Tibial artery (tissue), 4 donors: ENCODE measurements around the gene GRIN2C.

ENCODE experiments used
- DNase-seq, 2 donors: peaks; one replicate each; pipeline ENCODE4 v3.0.0-alpha.2; 2019
- H3K27ac ChIP-seq, 2 donors: fragments of 200-600 bp; sonication (generic) in 1 of 2; 1 replicate in 1 of 2; 2 replicates in 1 of 2; pipeline ENCODE4 v1.5.1; 2018 to 2019; ENCODE audit warnings: mild to moderate bottlenecking in 1 of 2
- H3K27me3 ChIP-seq, 2 donors: fragments of 200-600 bp; sonication (generic) in 1 of 2; one replicate each; pipeline versions ENCODE4 v1.5.1 to v1.6.0; 2016 to 2019
- H3K36me3 ChIP-seq, 3 donors: fragments of 200-600 bp; sonication (generic) in 2 of 3; one replicate each; pipeline ENCODE4 v1.5.1; 2016 to 2019; ENCODE audit warnings: mild to moderate bottlenecking in 2 of 3
- H3K4me1 ChIP-seq, 4 donors: fragments of 200-600 bp; sonication (generic) in 2 of 4; 1 replicate in 3 of 4; 2 replicates in 1 of 4; pipeline ENCODE4 v1.5.1; 2016 to 2019
- H3K4me3 ChIP-seq, 2 donors: fragments of 200-600 bp; sonication (generic) in 1 of 2; 1 replicate in 1 of 2; 2 replicates in 1 of 2; pipeline ENCODE4 v1.5.1; 2018 to 2019; ENCODE audit warnings: mild to moderate bottlenecking in 2 of 2
- H3K9me3 ChIP-seq, 3 donors: fragments of 200-600 bp; sonication (generic) in 1 of 3; one replicate each; pipeline ENCODE4 v1.5.1; 2016 to 2019
- CTCF ChIP-seq, 2 experiments: fragments of 200-600 bp in 1 of 2; fragments of 450-650 bp in 1 of 2; IDR thresholded peaks; one replicate each; pipeline ENCODE4 v1.5.1; 2017 to 2019; ENCODE audit warnings: antibody characterized with exemption in 2 of 2, mild to moderate bottlenecking in 1 of 2, moderate library complexity in 1 of 2
- intact Hi-C: fragments of 100-400 bp; cut with DNase I; formaldehyde crosslinking; loops from one replicate; pipeline ENCODE4 v1.15.0; 2023; ENCODE audit warnings: low total_unique reads

GRIN2C gene

GRCh38 chr17:74803388-74803930 is 56.2 kb downstream of the GRIN2C start:
- no peak overlapping the region for H3K27ac ChIP-seq
- TF ChIP-seq CTCF (IDR thresholded peaks at IDR 0.05): no peak
- H3K27me3 ChIP-seq: no peaks in the 10 kb centered on the region
- peaks cover 6 to 74% (median 33%) of the 10 kb centered on the region in 3 donors for H3K36me3 ChIP-seq
- no peaks in the 10 kb centered on the region for H3K9me3 ChIP-seq
- intact Hi-C loops: no loop called here
- DNase-seq: no peak
- no peaks in the 10 kb centered on the region for H3K4me1 ChIP-seq
- no peak overlapping the region for H3K4me3 ChIP-seq

- H3K4me1 ChIP-seq: no peaks in the 10 kb centered on the region
- intact Hi-C loops: no loop called here
- H3K36me3 ChIP-seq: peaks cover 20 to 77% (median 44%) of the 10 kb centered on the region in 3 donors
- TF ChIP-seq CTCF (IDR thresholded peaks at IDR 0.05): no peak
- no peaks in the 10 kb centered on the region for H3K27me3 ChIP-seq
- H3K9me3 ChIP-seq: no peaks in the 10 kb centered on the region
- no peak overlapping the region for H3K27ac ChIP-seq
- no peak for DNase-seq
- no peak overlapping the region for H3K4me3 ChIP-seq
Observed at GRCh38 chr17:74801896-74802295, 57.8 kb downstream of the GRIN2C start.

- intact Hi-C loops: no loop called here
- Histone ChIP-seq H3K4me1 (no peaks in the 10 kb centered on the region), H3K4me3 (no peak overlapping the region), H3K36me3 (peaks cover 23 to 84% (median 57%) of the 10 kb centered on the region in 3 donors), H3K27me3 (no peaks in the 10 kb centered on the region), H3K27ac (no peak overlapping the region), H3K9me3 (no peaks in the 10 kb centered on the region)
- no peak for DNase-seq
- TF ChIP-seq CTCF (IDR thresholded peaks at IDR 0.05): no peak
Observed at GRCh38 chr17:74800531-74800930, 59.2 kb downstream of the GRIN2C start.

- no peak for DNase-seq
- intact Hi-C loops: no loop called here
- H3K4me3 ChIP-seq: no peak overlapping the region
- H3K36me3 ChIP-seq: peaks cover 30 to 89% (median 69%) of the 10 kb centered on the region in 3 donors
- TF ChIP-seq CTCF (IDR thresholded peaks at IDR 0.05): no peak
- no peaks in the 10 kb centered on the region for H3K4me1 ChIP-seq
- no peak overlapping the region for H3K27ac ChIP-seq
- H3K27me3 ChIP-seq: no peaks in the 10 kb centered on the region
- no peaks in the 10 kb centered on the region for H3K9me3 ChIP-seq
Observed at GRCh38 chr17:74799097-74799496, 60.6 kb downstream of the GRIN2C start.

GRCh38 chr17:74798239-74798707 is 61.4 kb downstream of the GRIN2C start:
- Histone ChIP-seq H3K27ac (no peak overlapping the region), H3K27me3 (no peaks in the 10 kb centered on the region), H3K4me3 (no peak overlapping the region), H3K4me1 (no peaks in the 10 kb centered on the region), H3K9me3 (no peaks in the 10 kb centered on the region), H3K36me3 (peaks cover 30 to 95% (median 78%) of the 10 kb centered on the region in 3 donors)
- no peak for DNase-seq
- intact Hi-C loops: no loop called here
- no peak for TF ChIP-seq CTCF (IDR thresholded peaks at IDR 0.05)

- no peaks in the 10 kb centered on the region for H3K4me1 ChIP-seq
- no peaks in the 10 kb centered on the region for H3K27me3 ChIP-seq
- H3K36me3 ChIP-seq: peaks cover 30 to 95% (median 82%) of the 10 kb centered on the region in 3 donors
- H3K4me3 ChIP-seq: no peak overlapping the region
- no peak for DNase-seq
- no peak overlapping the region for H3K27ac ChIP-seq
- H3K9me3 ChIP-seq: no peaks in the 10 kb centered on the region
- TF ChIP-seq CTCF (IDR thresholded peaks at IDR 0.05): no peak
- intact Hi-C loops: no loop called here
Observed at GRCh38 chr17:74797824-74798223, 61.9 kb downstream of the GRIN2C start.
